Neutrophil (primary cell): ENCODE data around the gene A2M.

Experiments
- H3K27ac ChIP-seq: fragments of 200-600 bp; sonication (generic); 2 replicates; pipeline ENCODE4 v1.5.1; 2016; ENCODE audit warnings: mild to moderate bottlenecking, moderate library complexity
- H3K27me3 ChIP-seq: fragments of 200-600 bp; sonication (generic); 2 replicates; pipeline ENCODE4 v1.6.0; 2016; ENCODE audit warnings: mild to moderate bottlenecking
- H3K36me3 ChIP-seq: fragments of 200-600 bp; sonication (generic); 2 replicates; pipeline ENCODE4 v1.5.1; 2017
- H3K4me1 ChIP-seq, 2 experiments: fragments of 200-600 bp in 1 of 2; sonication (generic) in 1 of 2; 1 replicate in 1 of 2; 2 replicates in 1 of 2; pipeline versions ENCODE4 v1.5.1 to v1.6.1; 2013 to 2016; ENCODE audit warnings: low read depth in 1 of 2, low read length in 1 of 2, mild to moderate bottlenecking in 1 of 2, moderate library complexity in 1 of 2; ENCODE audit not compliant: control insufficient read depth in 1 of 2, insufficient read depth in 1 of 2
- H3K4me3 ChIP-seq, 2 experiments: fragments of 200-600 bp in 1 of 2; sonication (generic) in 1 of 2; 1 replicate in 1 of 2; 2 replicates in 1 of 2; pipeline ENCODE4 v1.5.1; 2013 to 2016; ENCODE audit warnings: low read depth in 1 of 2, low read length in 1 of 2, mild to moderate bottlenecking in 1 of 2, moderate library complexity in 1 of 2
- H3K9me3 ChIP-seq: fragments of 200-600 bp; sonication (generic); 2 replicates; pipeline ENCODE4 v1.5.1; 2016
- TF ChIP-seq, protein P1 (sequence below): fragments of 200-600 bp; sonication (generic); IDR thresholded peaks from 2 replicates; pipeline ENCODE4 v1.5.1; 2016; ENCODE audit warnings: antibody characterized with exemption

A2M gene

DNA sequence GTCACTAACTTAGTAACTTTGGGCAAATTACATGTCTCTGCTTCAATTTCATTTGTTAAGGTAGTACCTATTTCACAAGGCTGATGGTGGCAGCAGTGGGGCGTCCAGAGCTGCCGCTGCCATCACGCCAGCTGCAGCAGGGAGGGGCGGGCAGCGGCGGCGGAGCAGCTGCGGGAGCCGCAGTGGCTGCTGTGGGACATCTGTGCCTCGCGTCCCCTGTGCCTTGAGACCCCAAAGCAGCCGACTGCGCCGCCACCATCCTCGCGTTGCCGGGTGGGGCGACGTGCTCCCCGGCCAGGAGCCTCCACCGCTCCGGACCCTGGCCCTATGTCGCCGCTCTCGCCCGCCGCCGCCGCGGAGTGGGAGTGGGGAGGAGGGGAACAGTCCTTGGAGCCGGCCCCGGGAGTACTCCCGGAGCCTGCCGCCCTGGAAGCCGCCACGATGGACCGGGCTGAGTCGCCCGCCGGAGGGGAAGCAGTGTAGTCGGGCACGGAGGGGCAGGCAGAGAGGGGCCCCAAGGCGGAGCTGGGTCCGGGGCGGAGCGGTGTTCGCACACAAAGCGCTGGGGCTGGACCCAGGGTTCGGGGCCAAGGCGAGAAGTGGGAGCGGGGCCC lies 51.4 kb downstream of the A2M start:
- no peaks in the 10 kb centered on the region for H3K9me3 ChIP-seq
- H3K4me1 ChIP-seq: peaks cover 5 to 14% of the 10 kb centered on the region in 2 experiments
- peak overlapping the region; percentile 49 to 59 for H3K4me3 ChIP-seq
- H3K27ac ChIP-seq: no peak overlapping the region
- peaks cover 37% of the 10 kb centered on the region for H3K27me3 ChIP-seq
- H3K36me3 ChIP-seq: no peaks in the 10 kb centered on the region
- TF ChIP-seq, protein P1, sequence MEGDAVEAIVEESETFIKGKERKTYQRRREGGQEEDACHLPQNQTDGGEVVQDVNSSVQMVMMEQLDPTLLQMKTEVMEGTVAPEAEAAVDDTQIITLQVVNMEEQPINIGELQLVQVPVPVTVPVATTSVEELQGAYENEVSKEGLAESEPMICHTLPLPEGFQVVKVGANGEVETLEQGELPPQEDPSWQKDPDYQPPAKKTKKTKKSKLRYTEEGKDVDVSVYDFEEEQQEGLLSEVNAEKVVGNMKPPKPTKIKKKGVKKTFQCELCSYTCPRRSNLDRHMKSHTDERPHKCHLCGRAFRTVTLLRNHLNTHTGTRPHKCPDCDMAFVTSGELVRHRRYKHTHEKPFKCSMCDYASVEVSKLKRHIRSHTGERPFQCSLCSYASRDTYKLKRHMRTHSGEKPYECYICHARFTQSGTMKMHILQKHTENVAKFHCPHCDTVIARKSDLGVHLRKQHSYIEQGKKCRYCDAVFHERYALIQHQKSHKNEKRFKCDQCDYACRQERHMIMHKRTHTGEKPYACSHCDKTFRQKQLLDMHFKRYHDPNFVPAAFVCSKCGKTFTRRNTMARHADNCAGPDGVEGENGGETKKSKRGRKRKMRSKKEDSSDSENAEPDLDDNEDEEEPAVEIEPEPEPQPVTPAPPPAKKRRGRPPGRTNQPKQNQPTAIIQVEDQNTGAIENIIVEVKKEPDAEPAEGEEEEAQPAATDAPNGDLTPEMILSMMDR: no peak

- no peaks in the 10 kb centered on the region for H3K36me3 ChIP-seq
- H3K27me3 ChIP-seq: no peaks in the 10 kb centered on the region
- no peak overlapping the region for H3K4me3 ChIP-seq
- no peak overlapping the region for H3K27ac ChIP-seq
- no peaks in the 10 kb centered on the region for H3K9me3 ChIP-seq
- TF ChIP-seq, protein P1: no peak
- no peaks in the 10 kb centered on the region for H3K4me1 ChIP-seq
Observed at GRCh38 chr12:9052610-9053009, 63.1 kb downstream of the A2M start.

DNA sequence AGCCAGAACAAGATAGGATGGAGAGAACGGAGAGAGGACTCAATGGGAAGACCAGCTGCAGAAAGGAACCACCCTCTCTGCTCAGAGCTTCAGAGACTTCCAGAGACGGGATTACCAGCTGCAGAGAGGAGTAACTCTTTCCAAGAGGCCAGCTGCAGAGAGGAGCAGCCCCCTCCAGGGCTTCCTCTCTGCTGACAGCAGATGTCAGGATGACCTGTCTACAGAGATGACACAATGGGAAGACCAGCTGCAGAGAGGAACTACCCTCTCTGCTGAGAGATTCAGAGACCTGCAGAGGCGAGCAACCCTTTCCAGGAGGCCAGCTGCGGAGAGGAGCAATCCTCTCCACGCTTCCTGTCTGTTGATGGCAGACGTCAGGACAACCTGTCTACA lies 64.6 kb downstream of the A2M start:
- Histone ChIP-seq H3K27ac (no peak overlapping the region), H3K36me3 (no peaks in the 10 kb centered on the region), H3K9me3 (no peaks in the 10 kb centered on the region), H3K4me1 (no peaks in the 10 kb centered on the region), H3K4me3 (no peak overlapping the region), H3K27me3 (no peaks in the 10 kb centered on the region)
- TF ChIP-seq, protein P1: no peak

DNA sequence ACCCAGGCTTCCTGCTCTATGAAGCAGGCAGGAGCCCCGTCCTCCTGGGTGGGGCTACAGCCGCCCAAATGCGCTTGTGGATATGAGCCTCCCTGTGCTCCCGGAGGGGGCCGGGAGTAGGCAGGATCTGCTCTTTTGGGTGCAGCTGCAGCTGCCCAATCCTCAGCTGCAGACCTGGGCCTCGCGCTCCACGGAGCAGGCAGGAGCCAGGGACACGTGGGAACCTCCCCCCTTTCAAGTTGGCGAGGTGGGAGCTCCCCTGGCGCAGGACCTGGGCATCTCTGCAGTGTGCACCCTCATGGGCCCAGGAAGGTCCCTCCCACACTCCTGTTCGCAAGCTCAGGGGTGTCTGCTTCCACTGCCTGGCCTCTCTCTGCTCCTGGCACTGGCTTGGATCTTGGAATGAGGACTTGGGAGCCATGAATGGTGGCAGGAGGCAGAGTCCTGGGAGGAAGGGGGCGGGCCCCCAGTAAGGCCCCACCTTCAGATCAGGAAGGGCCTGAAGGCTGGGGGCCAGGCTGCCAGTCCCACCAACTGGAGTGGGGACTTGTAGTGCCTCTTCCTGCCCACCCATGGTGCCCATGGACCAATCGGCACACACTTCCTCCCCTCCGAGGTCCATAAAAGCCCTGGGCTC lies 65.1 kb downstream of the A2M start:
- no peaks in the 10 kb centered on the region for H3K4me1 ChIP-seq
- H3K4me3 ChIP-seq: no peak overlapping the region
- H3K9me3 ChIP-seq: no peaks in the 10 kb centered on the region
- H3K27me3 ChIP-seq: no peaks in the 10 kb centered on the region
- H3K36me3 ChIP-seq: no peaks in the 10 kb centered on the region
- no peak overlapping the region for H3K27ac ChIP-seq
- TF ChIP-seq, protein P1: no peak

DNA sequence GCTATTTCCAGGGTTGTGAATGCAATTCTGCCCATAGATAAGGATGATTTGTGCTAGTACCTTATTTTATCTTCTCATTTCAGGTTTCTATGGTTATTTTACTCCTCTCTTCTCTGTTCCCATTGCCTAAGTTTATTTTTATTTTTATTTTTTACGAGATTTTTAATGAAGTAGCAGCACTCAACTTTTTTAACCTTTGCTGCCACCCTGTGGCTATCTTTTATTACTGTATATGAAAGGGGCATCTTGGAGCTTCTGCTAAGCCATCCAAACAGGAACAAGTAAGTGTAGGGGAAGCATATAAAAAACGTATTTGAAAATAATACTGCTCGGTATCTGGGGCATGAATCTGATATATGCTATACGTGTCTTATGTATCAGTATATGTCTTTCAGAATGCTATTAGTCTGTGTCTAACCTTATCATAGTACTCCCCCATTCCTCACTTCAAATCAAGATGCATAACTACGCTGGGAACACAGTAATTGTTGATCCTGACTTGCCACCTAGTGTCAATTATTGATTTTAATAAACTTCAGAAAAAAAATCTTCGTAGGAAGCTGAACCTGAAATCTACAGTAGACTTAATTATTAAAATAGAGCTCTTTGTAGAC lies 66.1 kb downstream of the A2M start:
- Histone ChIP-seq H3K36me3 (no peaks in the 10 kb centered on the region), H3K27ac (no peak overlapping the region), H3K27me3 (no peaks in the 10 kb centered on the region), H3K9me3 (no peaks in the 10 kb centered on the region), H3K4me1 (no peaks in the 10 kb centered on the region), H3K4me3 (no peak overlapping the region)
- TF ChIP-seq, protein P1: no peak
